SK-N-SH (cell line): ENCODE results near the gene ADGRG7.

Source experiments
- ELF1 ChIP-seq: IDR thresholded peaks from 2 replicates; pipeline ENCODE4 v1.4.0; 2012
- EP300 ChIP-seq, 2 experiments: IDR thresholded peaks; 2 replicates each; pipeline versions ENCODE4 v1.4.0 to v1.6.1; 2012; ENCODE audit warnings: borderline replicate concordance in 1 of 2, low read depth in 1 of 2, low read length in 1 of 2
- EZH2phosphoT487 ChIP-seq: fragments of 200-600 bp; sonication (generic); IDR thresholded peaks from 2 replicates; pipeline ENCODE4 v1.6.1; 2017; ENCODE audit warnings: low read depth, mixed run types, mild to moderate bottlenecking, antibody characterized with exemption, moderate library complexity, borderline replicate concordance
- FOXM1 ChIP-seq: IDR thresholded peaks from 2 replicates; pipeline ENCODE4 v1.4.0; 2012; ENCODE audit warnings: low read depth, mild to moderate bottlenecking
- GABPA ChIP-seq: IDR thresholded peaks from 2 replicates; pipeline ENCODE4 v1.4.0; 2012; ENCODE audit warnings: low read depth, mild to moderate bottlenecking
- JUND ChIP-seq: IDR thresholded peaks from 2 replicates; pipeline ENCODE4 v1.4.0; 2012
- POLR2AphosphoS5 ChIP-seq: IDR thresholded peaks from 2 replicates; pipeline ENCODE4 v1.6.1; 2012; ENCODE audit warnings: low read depth, low read length
- SIN3A ChIP-seq: IDR thresholded peaks from 2 replicates; pipeline ENCODE4 v1.6.1; 2012; ENCODE audit warnings: low read depth, mild to moderate bottlenecking, low read length, moderate library complexity, borderline replicate concordance
- SMC3 ChIP-seq: IDR thresholded peaks from 2 replicates; pipeline ENCODE4 v1.6.1; 2012; ENCODE audit warnings: low read depth, low read length, improper control_type of control experiment
- TAF1 ChIP-seq: IDR thresholded peaks from 2 replicates; pipeline ENCODE4 v1.6.1; 2012; ENCODE audit warnings: low read depth, mild to moderate bottlenecking, low read length, moderate library complexity, borderline replicate concordance
- TF ChIP-seq, protein P1 (sequence below): IDR thresholded peaks from 2 replicates; pipeline ENCODE4 v1.4.0; 2012; ENCODE audit warnings: low read depth, borderline replicate concordance
- TF ChIP-seq, protein P2 (sequence below): fragments of 200-600 bp; sonication (generic); IDR thresholded peaks from 2 replicates; pipeline ENCODE4 v1.6.1; 2017; ENCODE audit warnings: antibody characterized with exemption, mild to moderate bottlenecking, moderate library complexity
- TF ChIP-seq, protein P3 (sequence below): fragments of 150-350 bp; IDR thresholded peaks from 2 replicates; pipeline ENCODE4 v1.6.1; 2017; ENCODE audit warnings: antibody characterized with exemption, low read length, low read depth, borderline replicate concordance
- TF ChIP-seq, protein P4 (sequence below): fragments of 150-350 bp; IDR thresholded peaks from 2 replicates; pipeline ENCODE4 v1.6.1; 2016; ENCODE audit warnings: mild to moderate bottlenecking, low read depth, low read length

DNA sequence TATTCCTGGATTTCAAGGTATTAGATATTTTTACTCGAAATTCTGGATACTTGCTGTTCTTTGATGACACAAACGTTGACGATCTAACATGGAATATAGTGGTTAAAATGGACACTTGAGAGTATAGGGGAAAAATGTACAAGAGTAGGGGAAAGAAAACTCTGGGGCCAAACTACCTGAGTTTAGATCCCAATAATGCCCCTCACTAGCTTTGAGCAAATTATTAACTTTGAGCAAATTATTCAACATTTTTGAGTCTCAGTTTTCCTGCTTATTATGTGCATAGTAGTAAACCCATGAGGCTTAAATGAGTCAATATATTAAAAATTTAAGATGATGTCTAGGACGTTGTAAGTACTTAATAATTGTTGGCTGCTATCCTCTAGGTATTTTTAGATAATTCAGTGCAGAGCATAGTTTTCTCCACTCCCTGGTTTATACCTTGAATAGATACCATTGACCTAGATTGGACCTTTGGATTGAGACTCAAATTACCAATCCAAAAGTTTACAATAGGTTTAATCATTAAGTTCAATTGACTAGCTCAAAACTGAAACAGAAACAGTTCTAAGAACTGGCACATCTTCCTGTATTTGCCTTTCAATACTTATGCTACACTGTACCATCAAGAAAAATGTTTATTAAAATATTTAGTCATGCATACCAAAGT, 4.5 kb downstream of the ADGRG7 start:
- TF ChIP-seq SMC3 (no peak), JUND (no peak), ELF1 (no peak), SIN3A (no peak), POLR2AphosphoS5 (no peak), FOXM1 (no peak), GABPA (no peak), EZH2phosphoT487 (no peak), EP300 (IDR thresholded peaks at IDR 0.05; ENCODE audit: borderline replicate concordance in 1 of 2, low read depth in 1 of 2, low read length in 1 of 2) (no peak), TAF1 (no peak)
- TF ChIP-seq, protein P1, sequence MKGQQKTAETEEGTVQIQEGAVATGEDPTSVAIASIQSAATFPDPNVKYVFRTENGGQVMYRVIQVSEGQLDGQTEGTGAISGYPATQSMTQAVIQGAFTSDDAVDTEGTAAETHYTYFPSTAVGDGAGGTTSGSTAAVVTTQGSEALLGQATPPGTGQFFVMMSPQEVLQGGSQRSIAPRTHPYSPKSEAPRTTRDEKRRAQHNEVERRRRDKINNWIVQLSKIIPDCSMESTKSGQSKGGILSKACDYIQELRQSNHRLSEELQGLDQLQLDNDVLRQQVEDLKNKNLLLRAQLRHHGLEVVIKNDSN, result no peak
- TF ChIP-seq, protein P2, sequence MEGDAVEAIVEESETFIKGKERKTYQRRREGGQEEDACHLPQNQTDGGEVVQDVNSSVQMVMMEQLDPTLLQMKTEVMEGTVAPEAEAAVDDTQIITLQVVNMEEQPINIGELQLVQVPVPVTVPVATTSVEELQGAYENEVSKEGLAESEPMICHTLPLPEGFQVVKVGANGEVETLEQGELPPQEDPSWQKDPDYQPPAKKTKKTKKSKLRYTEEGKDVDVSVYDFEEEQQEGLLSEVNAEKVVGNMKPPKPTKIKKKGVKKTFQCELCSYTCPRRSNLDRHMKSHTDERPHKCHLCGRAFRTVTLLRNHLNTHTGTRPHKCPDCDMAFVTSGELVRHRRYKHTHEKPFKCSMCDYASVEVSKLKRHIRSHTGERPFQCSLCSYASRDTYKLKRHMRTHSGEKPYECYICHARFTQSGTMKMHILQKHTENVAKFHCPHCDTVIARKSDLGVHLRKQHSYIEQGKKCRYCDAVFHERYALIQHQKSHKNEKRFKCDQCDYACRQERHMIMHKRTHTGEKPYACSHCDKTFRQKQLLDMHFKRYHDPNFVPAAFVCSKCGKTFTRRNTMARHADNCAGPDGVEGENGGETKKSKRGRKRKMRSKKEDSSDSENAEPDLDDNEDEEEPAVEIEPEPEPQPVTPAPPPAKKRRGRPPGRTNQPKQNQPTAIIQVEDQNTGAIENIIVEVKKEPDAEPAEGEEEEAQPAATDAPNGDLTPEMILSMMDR, result no peak
- TF ChIP-seq, protein P3, sequence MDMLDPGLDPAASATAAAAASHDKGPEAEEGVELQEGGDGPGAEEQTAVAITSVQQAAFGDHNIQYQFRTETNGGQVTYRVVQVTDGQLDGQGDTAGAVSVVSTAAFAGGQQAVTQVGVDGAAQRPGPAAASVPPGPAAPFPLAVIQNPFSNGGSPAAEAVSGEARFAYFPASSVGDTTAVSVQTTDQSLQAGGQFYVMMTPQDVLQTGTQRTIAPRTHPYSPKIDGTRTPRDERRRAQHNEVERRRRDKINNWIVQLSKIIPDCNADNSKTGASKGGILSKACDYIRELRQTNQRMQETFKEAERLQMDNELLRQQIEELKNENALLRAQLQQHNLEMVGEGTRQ, result no peak
- TF ChIP-seq, protein P4, sequence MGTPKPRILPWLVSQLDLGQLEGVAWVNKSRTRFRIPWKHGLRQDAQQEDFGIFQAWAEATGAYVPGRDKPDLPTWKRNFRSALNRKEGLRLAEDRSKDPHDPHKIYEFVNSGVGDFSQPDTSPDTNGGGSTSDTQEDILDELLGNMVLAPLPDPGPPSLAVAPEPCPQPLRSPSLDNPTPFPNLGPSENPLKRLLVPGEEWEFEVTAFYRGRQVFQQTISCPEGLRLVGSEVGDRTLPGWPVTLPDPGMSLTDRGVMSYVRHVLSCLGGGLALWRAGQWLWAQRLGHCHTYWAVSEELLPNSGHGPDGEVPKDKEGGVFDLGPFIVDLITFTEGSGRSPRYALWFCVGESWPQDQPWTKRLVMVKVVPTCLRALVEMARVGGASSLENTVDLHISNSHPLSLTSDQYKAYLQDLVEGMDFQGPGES, result no peak
